Mucosa of descending colon (tissue), 3 donors: Measurements from ENCODE around the gene RCOR2. TPM values are rescaled to one million over a fixed set of nuclear protein-coding genes. Genes with fewer than 3 reads are reported as not detected.
A peak's percentile ranks its signal among the peaks of the same experiment; 100 is the strongest.

ENCODE experiments used
- ATAC-seq: fragments of 200-7000 bp; cut with Tn5 transposase; one replicate; pipeline ENCODE4 v1.9.1; 2020; ENCODE audit warnings: mild to moderate bottlenecking, moderate library complexity
- DNase-seq, 3 donors: peaks; one replicate each; pipeline ENCODE4 v3.0.0-alpha.2; 2020
- H3K36me3 ChIP-seq: fragments of 200-600 bp; one replicate; pipeline ENCODE4 v1.8.0; 2021; ENCODE audit warnings: low read depth, mild to moderate bottlenecking
- H3K4me1 ChIP-seq: fragments of 200-600 bp; one replicate; pipeline ENCODE4 v1.8.0; 2021; ENCODE audit warnings: low read depth, mild to moderate bottlenecking
- H3K4me3 ChIP-seq: fragments of 200-600 bp; one replicate; pipeline ENCODE4 v1.8.0; 2021; ENCODE audit warnings: mild to moderate bottlenecking
- H3K9me3 ChIP-seq: fragments of 200-600 bp; one replicate; pipeline ENCODE4 v1.8.0; 2021; ENCODE audit warnings: mild to moderate bottlenecking
- CTCF ChIP-seq: fragments of 200-600 bp; IDR thresholded peaks from one replicate; pipeline ENCODE4 v1.8.0; 2022; ENCODE audit warnings: antibody characterized with exemption, mild to moderate bottlenecking
- intact Hi-C, 2 donors: fragments of 100-400 bp; cut with DNase I in 1 of 2; cut with micrococcal nuclease in 1 of 2; formaldehyde crosslinking; loops; one replicate each; pipeline versions ENCODE4 v1.11.0 to v1.11.1; 2022; cut with DNase I, micrococcal nuclease
- total RNA-seq, 3 donors: library from RNA; stranded (reverse); fragmentation: NEBNext Ultra II Directional in 2 of 3; extraction: Animal tissue kit (Norgen Biotek cat#: 25700) in 2 of 3; gene quantifications; one replicate each; pipeline versions ENCODE4 v1.2.1 to v1.2.4, GENCODE V29; 2021 to 2023
- donor health status: DM: no; HTN: no; CAD: no; lungs with moderate emphysema.
- donor health status: DM: no; HTN: no; CAD: no.
- donor health status: DM: no; HTN: yes; CAD: no.

The RCOR2 gene
- total RNA-seq, 3 donors from 2014 or later, result 1.2 to 3.7 (median 1.6) TPM

- ATAC-seq, result no peak
- H3K9me3 ChIP-seq, result no peaks in the 10 kb centered on the region
- TF ChIP-seq CTCF, result no peak
- peaks cover 10% of the 10 kb centered on the region for H3K4me1 ChIP-seq
- DNase-seq, result no peak
- no peak overlapping the region for H3K4me3 ChIP-seq
- intact Hi-C loops, result no loop called here
- no peaks in the 10 kb centered on the region for H3K36me3 ChIP-seq
These were observed 23.8 kb upstream of the RCOR2 start for GRCh38 chr11:63940786-63941185.

- Histone ChIP-seq H3K4me3 (peak overlapping the region; percentile 36), H3K36me3 (no peaks in the 10 kb centered on the region), H3K9me3 (no peaks in the 10 kb centered on the region), H3K4me1 (peaks cover 2% of the 10 kb centered on the region)
- intact Hi-C loops, result no loop called here
- peak in 1 of 3 donors; percentile 41 for DNase-seq
- TF ChIP-seq CTCF, result no peak
- ATAC-seq, result no peak
These were observed 22.5 kb upstream of the RCOR2 start for GRCh38 chr11:63939397-63939891.

- no peaks in the 10 kb centered on the region for H3K9me3 ChIP-seq
- H3K36me3 ChIP-seq, result no peaks in the 10 kb centered on the region
- H3K4me1 ChIP-seq, result peaks cover 2% of the 10 kb centered on the region
- intact Hi-C loops, result no loop called here
- TF ChIP-seq CTCF, result no peak
- H3K4me3 ChIP-seq, result peak within 1 kb of the TSS; percentile 36
- ATAC-seq (peak; percentile 95), DNase-seq (peak; percentile 92 to 97 (median 95))
These were observed 21.8 kb upstream of the RCOR2 start, which contains the start of gene NAA40 for GRCh38 chr11:63938479-63939396. Gene NAA40, plus strand, starts transcription at chr11:63939002. Its CDS starts 95 bp downstream, at chr11:63939097.

GRCh38 chr11:63937713-63938478 is 20.9 kb upstream of the RCOR2 start:
- peak; percentile 6 for ATAC-seq

More at GRCh38 chr11:63937713-63938478, 20.9 kb upstream of the RCOR2 start:
- no peaks in the 10 kb centered on the region for H3K4me1 ChIP-seq
- H3K9me3 ChIP-seq, result no peaks in the 10 kb centered on the region
- peak; percentile 38 to 68 (median 59) for DNase-seq
- peak overlapping the region; percentile 36 for H3K4me3 ChIP-seq
- H3K36me3 ChIP-seq, result no peaks in the 10 kb centered on the region
- intact Hi-C loops, result no loop called here
- TF ChIP-seq CTCF, result no peak
